ENCODE measurements around the gene DEFB114. TPM values are rescaled to one million over a fixed set of nuclear protein-coding genes. Genes with fewer than 3 reads are reported as not detected.
"Not testable (repeated sequence)": the region's sequence is repeated elsewhere in the genome, so short reads cannot be mapped to it uniquely, and the experiment has no call there.

DEFB114 gene, protein sequence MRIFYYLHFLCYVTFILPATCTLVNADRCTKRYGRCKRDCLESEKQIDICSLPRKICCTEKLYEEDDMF
- total RNA-seq, result not detected in 2 replicates

DNA sequence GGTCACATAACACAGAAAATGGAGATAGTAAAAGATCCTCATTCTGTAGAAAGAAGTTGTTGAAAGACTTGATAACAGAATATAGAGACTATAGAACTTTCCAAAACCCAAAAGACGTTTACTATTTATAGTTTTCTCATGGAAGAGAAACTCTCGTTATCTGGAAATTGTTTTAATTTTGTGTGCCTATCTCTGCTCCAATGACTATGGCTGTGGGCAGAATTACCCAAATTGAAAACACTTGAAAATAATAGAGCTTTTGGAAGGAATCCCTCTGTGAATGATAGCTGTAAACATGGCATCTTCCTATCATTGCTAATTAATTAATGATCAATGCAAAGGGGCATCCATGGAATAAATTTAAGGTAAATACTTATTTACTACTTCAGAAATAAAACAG lies at the start of gene DEFB114:
DEFB114 (minus strand) TSS at position 101 of the 400 bp plus-strand sequence; CDS start at position 42, 59 bp downstream.
- intact Hi-C loops (cut with micrococcal nuclease), result no loop called here

GRCh38 chr6:50007819-50008218 lies 43.9 kb upstream of the DEFB114 start:
- intact Hi-C loops (cut with micrococcal nuclease), result no loop called here

DNA sequence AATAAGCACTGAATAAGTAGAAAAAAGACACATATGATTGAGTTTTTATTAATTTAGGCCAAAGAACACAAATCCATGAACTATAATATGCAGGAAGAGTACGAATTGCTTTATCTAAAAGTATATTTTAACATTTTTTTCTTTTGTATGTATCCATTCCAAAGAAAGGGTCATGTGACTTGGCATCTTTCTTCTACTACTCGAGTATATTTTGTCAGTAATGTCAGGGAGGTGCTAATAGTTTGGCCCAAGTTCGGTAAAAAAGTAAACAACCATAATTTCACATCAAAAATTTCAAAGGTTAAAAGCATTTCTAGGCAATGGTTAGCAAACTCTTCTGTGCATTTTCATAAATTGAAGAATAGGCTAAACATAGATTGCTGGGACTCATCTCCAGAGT lies 39.2 kb upstream of the DEFB114 start:
- intact Hi-C loops (cut with micrococcal nuclease), result no loop called here

GRCh38 chr6:49995278-49995677 lies 31.3 kb upstream of the DEFB114 start:
- intact Hi-C loops (cut with micrococcal nuclease), result no loop called here

GRCh38 chr6:49988900-49989299 lies 24.9 kb upstream of the DEFB114 start:
- intact Hi-C loops (cut with micrococcal nuclease), result no loop called here

DNA sequence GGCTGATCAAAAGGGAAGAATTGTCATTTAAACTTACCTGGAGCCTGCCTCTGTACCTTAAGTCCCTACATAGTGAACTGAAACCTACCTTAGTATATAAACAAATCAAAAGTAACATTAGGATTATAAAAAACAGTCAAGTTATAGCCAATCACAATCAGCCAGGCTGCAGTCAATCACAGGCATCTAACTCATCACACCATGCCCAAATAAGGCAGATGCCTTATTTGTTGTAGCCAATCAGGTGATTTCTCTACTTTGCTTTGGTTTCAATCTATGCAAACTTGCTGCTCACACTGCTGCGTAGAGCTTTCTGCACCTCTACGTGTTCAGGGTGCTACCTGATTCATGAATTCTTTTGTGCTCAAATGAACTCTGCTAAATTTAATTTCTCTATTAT lies 23.8 kb upstream of the DEFB114 start:
- intact Hi-C loops (cut with micrococcal nuclease), result no loop called here

DNA sequence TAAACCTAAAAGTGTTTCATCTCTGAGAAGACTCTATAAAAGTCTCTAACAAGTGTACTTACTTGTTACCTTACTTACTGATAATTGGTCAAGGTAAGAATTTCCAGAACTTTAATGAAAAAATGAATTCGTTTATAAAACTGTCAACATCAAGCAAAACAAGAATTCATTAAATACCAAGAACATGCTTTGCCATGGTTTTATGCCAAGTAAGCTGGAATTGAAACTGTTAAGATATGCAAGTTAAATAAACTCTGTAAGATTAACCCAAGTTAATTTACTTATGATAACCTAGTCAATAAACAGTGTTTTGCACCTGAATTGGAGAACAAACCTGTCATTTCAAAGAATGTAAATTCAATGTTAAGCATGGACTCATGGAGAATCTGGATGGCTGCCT lies 22.6 kb upstream of the DEFB114 start:
- intact Hi-C loops (cut with micrococcal nuclease), result no loop called here

GRCh38 chr6:49982046-49982445 lies 18.1 kb upstream of the DEFB114 start:
- intact Hi-C loops (cut with micrococcal nuclease), result no loop called here

DNA sequence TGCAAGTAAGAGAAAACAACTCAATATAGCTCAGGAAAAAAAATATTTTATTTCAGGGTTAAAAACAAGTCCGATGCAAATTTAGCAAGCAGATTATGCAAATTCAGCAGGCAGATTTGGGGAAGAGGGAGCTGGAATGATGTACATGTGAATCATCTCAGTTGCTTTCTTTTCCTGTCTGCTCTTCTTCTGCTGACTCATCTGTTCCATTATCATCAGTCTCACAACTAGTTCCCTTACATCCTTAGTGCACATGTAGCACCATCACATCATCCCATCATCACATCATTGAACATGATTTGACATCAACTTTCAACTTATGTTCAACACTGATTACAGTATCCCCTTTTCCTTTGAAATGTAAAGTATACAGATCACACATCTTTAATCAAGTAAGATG lies 16.9 kb upstream of the DEFB114 start:
- intact Hi-C loops (cut with micrococcal nuclease), result no loop called here

DNA sequence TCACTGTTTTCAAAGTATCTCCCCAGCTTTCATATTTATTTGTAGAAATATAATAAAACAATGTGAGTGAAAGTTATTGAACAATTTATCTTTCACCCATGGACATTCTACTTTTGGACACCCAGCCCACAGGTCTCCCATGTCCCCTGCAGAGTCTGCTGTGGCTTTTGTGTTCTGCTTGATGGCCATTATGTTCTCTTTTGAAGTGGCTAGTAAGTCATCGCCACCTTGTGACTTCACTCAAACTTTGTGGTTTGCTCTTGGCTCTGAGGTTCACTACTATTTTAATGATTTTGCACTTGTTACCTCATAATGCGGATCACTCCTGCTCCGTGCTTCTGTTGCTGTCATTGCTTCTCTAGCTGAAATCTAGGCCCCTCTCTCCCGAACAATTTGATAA lies 15.6 kb upstream of the DEFB114 start:
- intact Hi-C loops (cut with micrococcal nuclease), result no loop called here

- intact Hi-C loops (cut with micrococcal nuclease), result no loop called here
Measured at GRCh38 chr6:49978332-49979226, 14.6 kb upstream of the DEFB114 start.

- intact Hi-C loops (cut with micrococcal nuclease), result no loop called here
Measured at GRCh38 chr6:49969605-49970004, 5.6 kb upstream of the DEFB114 start, which contains the start of gene DEFB113. TSS of gene DEFB113 (minus strand) at chr6:49969625. CDS start at chr6:49969625, 0 bp downstream.

GRCh38 chr6:49966823-49967222 lies 2.9 kb upstream of the DEFB114 start:
- intact Hi-C loops (cut with micrococcal nuclease), result no loop called here

DNA sequence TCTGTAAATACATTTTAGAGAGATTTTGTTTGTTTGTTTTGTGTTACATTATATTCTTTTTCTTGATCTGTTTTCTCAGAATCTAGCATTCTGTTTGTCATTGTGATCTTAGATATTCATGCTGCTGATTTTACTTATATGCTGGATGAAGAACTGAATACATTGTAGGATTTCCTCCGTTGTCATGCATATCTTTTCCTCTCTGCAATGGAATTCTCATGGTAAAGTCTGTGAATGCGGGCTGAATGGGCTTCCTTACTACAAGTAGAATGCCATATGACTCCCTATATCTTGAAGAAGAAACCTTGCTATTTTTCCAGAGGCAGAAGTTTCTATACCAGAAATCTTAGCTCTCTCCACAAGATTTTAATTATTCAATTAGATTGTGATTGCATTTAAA lies 2.4 kb upstream of the DEFB114 start:
- intact Hi-C loops (cut with micrococcal nuclease), result no loop called here

DNA sequence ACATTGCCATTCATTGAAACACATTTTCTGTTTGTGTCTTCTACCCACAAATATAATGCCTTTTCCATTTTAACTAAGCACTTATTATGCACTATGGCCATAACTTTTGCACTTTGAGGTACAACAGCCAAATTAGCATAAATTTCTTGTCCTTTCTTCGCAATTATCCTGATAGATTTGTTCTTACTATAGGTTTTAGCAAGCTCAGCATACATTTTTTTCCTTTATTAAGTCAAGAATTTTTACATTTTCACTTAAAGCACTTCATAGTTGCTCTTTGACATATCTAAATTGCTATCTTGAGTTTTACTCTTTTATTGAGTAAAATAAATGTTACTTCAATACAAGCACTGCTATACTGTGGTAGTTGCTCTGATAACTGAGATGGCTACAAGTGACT lies 5.8 kb downstream of the DEFB114 start:
- intact Hi-C loops (cut with micrococcal nuclease), result no loop called here

DNA sequence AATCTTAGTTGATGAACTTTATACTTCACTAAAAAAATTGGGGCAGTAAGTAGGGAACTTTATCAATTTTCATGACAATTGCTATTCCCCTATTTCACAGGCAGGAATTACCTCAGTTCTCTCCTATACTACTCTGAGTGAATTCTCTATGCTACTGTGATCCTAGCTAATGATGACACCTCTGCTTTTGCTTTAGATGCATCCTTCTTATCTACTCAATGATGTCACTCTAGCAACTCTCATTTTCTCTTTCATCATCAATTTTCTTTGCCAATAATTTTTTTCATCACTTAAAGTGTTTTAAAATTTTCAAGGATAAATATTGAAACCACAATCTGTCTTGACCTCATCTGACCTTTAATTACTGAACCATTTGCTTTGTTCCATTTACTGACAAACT lies 8.1 kb downstream of the DEFB114 start:
- intact Hi-C loops (cut with micrococcal nuclease), result no loop called here

DNA sequence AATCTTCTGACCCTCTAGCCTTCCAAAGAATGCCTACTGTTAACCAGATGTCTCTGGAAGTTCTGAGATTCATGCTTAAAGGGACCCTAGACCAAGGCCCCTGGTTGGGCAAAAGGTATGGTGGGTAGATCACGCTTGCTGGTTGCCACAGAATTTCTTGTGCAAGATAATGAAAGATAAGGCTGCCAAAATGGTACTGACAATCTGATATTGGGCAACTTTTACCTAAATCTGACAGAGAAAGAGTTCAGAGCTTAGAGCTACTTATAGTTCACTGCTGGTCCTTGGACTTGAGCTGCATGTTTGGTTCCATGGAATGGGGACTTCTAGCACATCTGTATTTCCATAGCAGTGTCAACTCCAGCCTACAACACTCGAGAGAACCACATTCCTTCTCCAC lies 12.0 kb downstream of the DEFB114 start:
- intact Hi-C loops (cut with micrococcal nuclease), result no loop called here

DNA sequence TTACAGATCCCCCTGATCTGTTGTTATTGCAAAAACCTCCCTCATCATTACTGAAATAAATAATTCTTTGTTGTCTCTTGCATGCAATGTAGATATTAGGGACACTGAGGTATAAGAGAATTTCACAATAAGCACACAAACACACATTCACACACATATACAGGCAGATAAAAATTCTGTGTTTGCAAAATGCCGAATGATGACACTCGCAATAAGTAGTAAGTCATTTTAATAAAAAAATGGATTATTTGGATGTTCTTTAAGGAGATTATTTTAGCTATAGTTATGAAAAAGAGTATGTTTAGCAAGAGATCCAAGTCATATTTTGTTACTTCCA lies 13.6 kb downstream of the DEFB114 start:
- intact Hi-C loops (cut with micrococcal nuclease), result no loop called here

DNA sequence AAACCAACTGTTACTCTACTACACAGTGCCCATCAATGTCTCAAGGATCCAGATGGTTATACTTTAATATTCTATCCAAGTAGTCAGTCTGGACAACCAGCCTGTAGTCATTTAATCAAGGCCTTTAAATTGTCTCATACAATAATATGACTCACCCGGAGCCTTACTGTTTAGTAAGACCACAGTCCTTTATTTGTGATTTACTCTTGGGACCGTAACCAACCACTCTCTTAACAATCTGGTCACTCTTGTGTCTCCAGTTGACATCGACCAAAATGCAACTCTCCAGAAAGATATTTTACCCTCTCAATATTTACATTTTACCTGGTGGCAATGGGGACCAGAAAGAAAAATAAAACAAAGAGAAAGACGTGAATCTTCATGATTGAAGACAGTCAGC lies 14.9 kb downstream of the DEFB114 start:
- intact Hi-C loops (cut with micrococcal nuclease), result no loop called here

- intact Hi-C loops (cut with micrococcal nuclease), result no loop called here
Measured at GRCh38 chr6:49946835-49947234, 17.1 kb downstream of the DEFB114 start.

- intact Hi-C loops (cut with micrococcal nuclease), result not testable (repeated sequence)
Measured at GRCh38 chr6:49944068-49944467, 19.9 kb downstream of the DEFB114 start.

- intact Hi-C loops (cut with micrococcal nuclease), result no loop called here
Measured at GRCh38 chr6:49939993-49940498, 23.9 kb downstream of the DEFB114 start.

DNA sequence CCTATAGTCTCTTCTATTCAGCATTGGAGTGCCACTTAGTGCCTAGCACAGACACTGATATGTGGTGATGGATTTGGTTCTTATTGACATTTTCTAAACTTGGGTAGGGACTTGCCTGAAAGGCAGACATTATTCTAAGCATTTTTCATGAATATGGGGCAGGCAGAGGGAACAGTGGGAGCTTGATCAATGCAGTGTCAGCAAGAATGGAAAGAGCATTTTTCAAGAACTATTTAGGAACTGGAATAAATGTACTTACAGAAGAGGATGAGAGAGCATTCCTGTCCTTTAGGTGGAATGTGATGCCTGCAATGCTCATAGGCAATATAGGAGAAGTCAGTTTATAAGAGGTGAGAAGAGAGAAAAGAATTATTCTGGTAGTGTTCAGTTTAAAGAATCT lies 26.2 kb downstream of the DEFB114 start:
- intact Hi-C loops (cut with micrococcal nuclease), result no loop called here
